GM18909 (cell line): ENCODE data around the gene ATP5ME.
"Not testable (repeated sequence)": the region's sequence is repeated elsewhere in the genome, so short reads cannot be mapped to it uniquely, and the experiment has no call there.

Experiments used
- ATAC-seq: cut with Tn5 transposase; IDR thresholded peaks from one replicate; pipeline ENCODE4 v1.9.1; 2021; ENCODE audit warnings: mild to moderate bottlenecking; ENCODE audit not compliant: unreplicated experiment, poor library complexity

The ATP5ME gene

DNA sequence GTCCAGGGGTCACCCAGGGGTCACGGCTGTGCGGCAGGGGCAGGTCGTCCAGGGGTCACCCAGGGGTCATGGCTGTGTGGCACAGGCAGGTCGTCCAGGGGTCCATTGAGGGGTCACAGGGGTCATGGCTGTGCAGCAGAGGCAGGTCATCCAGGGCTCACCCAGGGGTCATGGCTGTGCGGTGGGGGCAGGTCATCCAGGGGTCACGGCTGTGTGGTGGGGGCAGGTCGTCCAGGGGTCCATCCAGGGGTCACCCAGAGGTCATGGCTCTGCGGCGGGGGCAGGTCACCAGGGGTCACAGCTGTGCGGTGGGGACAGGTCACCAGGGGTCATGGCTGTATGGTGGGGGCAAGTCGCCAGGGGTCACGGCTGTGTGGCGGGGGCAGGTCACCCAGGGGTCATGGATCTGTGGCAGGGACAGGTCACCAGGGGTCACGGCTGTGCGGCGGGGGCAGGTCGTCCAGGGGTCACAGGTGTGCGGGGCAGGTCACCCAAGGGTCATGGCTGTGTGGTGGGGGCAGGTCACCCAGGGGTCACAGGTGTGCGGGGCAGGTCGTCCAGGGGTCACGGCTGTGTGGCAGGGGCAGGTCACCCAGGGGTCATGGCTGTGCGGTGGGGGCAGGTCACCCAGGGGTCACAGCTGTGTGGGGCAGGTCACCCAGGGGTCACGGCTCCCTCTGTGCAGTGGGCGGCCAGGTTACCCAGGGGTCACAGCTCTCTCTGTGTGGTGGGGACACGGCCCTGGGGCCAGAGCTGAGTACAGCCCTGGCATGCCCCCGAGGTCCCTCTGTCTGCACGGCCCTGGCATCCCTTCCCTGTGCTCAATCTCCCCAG lies 16.0 kb downstream of the ATP5ME start:
- no peak for ATAC-seq

DNA sequence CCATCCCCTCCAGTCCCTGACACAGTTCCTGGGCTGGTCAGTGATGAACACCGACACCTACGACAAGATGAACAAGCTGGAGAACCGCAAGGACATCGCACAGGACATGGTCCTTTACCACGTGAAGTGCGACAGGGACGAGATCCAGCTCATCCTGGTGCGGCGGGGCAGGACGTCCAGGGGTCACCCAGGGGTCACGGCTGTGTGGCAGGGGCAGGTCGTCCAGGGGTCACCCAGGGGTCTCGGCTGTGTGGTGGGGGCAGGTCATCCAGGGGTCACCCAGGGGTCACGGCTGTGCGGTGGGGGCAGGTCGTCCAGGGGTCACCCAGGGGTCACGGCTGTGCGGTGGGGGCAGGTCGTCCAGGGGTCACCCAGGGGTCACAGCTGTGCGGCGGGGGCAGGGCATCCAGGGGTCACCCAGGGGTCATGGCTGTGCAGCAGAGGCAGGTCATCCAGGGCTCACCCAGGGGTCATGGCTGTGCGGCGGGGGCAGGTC lies 16.7 kb downstream of the ATP5ME start:
- ATAC-seq, result no peak

DNA sequence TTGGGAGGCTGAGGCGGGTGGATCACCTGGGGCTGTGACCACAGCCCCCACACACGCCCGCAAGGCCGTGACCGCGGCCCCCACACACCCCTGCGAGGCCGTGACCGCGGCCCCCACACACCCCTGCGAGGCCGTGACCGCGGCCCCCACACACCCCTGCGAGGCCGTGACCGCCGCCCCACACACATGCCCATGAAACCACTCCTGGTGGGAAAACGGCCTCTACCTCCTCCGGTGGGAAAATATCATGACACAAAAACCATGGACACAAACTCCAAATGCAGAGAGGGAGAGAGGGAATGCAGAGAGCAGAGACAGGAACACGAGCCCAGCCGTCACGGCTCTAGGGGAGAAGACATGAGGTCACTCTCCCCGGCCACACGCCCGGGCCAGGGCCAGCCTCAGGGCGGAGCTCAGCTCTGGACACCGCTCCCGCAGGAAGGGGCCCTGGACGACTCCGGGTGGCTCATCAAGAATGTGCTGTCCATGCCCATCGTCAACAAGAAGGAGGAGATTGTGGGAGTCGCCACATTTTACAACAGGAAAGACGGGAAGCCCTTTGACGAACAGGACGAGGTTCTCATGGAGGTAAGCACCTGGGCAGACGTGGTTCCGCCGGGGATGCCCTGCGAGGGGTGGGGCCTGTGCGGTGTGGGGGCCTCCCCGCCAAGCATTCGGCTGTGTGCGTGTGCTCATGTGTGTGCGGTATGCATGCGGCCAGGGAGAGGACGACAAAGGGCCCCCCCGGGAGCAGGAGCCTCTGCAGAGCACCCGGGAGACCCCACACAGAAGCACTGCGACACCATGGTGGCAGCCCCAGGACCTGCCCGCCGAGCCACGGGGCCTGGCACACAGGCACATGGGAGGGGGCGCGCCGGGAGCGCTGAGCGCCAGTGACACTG lies 17.4 kb downstream of the ATP5ME start:
- ATAC-seq, result no peak

DNA sequence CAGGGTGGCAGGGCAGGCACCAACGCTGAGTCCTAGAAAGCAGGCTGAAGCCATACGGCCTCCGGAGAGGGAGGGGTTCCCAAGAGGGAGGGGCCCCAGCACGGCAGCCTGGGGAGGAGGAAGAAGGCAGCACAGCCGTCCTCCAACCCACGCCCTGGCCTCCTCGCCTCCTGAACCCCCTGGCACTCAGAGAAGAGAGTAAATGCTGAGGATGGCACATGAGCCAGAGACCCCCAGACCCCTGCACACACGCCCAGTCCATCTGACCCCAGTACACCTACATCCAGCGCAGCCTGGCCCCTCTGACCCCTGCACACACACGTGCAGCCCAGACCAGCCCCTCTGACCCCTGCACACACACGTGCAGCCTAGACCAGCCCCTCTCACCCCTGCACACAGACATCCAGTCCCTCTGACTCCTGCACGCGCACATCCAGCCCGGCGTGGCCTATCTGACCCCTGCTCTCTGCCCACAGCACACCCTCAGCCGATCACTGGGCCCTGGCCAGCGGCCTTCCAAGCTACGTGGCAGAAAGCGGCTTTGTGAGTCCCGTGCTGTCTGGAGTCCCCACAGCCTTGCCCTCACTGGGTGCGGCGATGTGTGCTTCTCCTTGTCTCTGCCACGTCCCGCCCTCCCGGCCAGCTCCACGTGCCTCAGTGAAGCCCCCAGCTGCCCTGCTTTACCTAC lies 18.5 kb downstream of the ATP5ME start:
- ATAC-seq, result no peak

DNA sequence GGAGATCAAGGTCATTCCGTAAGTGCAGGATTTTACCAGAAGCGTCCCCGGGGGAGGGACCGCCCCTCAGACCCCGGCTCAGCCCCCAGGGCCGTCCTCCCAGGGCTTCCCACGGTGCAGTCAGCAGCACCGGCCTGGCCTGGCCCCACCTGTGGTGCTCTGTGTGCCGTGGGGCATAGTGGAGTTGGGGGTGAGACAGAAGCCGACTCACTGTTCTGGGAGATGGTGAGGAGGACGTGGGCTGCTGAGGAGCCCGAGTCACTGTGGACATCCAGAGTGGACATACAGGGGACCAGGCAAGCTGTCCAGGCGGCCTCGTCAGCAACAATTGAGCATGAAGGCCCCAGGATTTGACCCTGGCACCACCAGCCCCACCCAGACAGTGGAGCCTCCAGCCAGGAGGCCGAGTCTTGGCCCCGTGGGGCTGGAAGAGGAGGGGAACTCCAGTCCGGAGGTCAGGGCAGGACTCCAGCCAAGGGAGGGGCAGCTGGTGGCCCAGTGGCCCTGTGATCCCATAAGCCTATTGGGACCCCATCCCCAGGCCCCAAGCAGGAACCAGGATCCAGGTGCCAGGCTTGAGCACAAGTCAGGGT lies 19.1 kb downstream of the ATP5ME start:
- ATAC-seq, result no peak

DNA sequence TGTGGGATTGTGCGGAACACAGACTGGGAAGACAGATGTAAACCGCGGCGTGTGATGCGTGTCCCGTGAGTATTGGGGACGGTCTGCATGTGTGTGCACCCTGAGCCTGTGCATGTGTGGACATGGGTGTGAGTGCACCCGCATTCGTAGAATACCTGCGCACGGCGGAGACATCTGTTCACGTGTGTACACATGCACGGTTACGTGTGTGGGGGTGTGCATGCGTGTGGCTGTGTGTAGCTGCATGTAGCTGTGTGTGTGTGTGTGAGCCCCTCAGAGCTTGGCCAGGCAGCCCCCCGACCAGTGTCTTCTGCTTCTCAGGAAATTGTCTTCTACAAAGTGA lies 19.6 kb downstream of the ATP5ME start:
- ATAC-seq, result no peak

DNA sequence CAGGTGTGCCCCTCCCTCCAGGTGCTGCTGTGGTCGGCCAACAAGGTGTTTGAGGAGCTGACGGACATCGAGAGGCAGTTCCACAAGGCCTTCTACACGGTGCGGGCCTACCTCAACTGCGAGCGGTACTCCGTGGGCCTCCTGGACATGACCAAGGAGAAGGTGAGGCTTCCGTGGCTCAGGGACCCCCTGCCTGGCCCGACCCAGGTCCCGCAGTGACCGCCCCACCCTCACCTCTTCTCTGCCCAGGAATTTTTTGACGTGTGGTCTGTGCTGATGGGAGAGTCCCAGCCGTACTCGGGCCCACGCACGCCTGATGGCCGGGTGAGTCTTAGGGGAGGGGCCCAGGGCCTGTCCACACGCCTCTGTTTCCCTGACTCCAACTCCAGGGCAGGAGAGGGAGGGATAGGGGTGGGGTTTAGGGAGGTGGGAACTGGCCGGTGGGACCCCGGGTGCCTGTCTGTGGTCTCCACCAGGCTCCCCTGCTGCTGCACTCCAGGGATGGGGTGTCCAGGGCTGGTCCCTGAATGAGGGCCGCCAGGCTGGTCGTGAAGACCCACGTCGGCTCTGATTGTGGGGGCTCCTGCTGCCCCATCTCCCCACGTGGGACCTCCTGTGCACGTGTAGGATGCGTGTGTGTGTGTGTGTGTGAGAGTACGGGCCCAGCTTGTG lies 20.1 kb downstream of the ATP5ME start:
- ATAC-seq, result no peak

DNA sequence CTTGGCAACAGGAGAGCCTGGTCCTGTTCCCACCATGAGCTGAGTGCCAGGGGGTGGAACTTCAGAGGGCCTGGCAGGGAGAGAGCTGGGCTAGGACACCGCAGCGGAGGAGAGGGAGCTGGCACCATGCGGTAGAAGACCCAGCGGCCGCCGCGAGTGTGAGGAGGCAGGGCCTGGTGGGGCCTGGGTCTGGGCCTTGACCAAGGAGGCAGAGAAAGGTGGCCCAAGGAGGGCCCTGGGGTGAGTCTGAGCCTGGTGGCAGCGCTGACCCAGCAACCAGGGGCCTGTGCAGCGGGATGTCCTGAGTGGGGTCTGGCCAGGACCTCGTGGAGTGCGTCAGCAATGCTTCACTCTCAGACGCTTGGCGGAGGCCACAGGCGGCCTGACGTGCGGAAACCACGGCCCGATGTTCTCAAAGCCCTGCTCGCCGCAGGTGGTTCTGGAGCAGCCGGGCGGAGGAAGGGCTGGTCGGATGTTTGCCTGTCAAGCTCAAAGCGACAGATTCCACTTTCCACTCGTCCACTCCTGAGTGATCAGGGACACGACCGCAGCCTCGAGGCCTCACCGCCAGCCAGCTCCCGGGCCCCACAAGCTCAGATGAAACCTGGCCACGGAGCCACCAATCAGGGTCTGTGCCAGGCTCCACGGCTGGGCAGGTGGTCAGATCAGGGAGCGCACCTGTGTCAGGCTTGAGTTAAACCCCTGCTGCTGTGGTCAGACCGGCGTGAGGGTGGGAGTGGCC lies 20.8 kb downstream of the ATP5ME start:
- no peak for ATAC-seq

DNA sequence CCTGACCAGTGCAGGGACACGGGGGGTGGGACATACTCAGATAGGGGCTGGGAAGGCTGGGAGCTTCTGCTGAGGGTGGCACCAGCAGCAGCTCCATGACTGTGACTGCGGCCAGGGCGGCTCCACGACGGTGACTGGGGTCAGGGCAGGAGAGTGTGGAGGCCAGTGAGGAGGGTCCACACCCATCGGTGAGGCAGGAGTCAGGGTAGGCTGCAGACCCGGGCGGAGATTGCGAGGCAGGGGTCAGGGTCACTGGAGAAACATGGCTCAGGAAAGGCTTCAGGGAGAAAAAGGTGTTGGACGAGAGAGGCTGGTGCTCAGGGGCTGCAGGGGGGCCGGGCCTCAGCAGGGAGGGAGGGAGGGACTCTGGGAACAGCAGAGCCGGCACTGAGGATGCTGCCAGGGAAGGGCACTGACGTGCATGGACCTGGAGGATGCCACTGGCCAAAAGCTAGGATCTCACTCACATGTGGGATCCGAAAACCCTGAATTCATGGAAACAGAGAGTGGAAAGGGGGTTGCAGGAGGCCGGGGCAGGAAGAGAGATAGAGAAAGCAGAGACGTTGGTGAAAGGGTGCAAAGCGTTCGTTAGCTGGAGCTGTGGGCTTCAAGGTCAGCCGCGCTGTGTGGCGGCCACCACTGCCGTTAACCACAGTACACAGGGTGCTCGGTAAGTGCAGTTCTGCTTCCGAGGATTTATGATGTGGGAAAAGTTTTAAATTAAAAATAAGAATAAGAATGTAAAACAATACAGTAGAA lies 22.0 kb downstream of the ATP5ME start:
- no peak for ATAC-seq

DNA sequence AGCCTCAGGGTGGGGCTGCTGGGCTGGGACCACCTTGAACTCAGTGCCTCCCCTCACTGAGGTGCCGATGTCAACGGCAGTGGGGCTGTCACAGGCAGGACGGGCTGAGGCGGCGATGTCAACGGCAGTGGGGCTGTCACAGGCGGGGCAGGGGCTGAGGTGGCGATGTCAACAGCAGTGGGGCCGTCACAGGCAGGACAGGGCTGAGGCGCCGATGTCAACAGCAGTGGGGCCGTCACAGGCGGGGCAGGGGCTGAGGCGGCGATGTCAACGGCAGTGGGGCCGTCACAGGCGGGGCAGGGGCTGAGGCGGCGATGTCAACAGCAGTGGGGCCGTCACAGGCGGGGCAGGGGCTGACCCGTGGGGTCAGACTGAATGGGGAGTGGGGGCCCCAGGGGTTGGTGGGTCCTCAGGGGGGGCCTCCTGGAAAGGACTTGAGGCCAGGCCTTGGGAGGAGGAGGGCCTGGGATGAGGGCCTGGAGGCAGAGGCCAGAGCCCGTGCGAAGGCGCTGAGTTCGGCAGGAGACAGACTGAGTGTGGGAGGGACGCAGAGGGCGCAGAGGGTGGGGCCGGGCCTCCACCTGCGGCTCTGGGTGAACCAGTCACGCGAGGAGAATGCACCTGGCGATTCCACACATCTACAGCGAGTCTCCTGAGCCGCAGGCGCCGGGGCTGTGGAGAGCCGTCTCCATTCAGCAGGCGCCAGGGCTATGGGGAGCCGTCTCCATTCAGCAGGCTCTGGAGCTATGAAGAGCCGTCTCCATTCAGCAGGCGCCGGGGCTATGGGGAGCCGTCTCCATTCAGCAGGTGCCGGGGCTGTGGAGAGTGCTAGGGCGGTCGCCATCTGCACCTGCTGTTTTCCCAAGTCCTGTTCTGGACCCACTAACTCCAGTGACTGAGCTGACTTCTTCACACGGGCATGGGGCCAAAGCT lies 22.9 kb downstream of the ATP5ME start:
- no peak for ATAC-seq

DNA sequence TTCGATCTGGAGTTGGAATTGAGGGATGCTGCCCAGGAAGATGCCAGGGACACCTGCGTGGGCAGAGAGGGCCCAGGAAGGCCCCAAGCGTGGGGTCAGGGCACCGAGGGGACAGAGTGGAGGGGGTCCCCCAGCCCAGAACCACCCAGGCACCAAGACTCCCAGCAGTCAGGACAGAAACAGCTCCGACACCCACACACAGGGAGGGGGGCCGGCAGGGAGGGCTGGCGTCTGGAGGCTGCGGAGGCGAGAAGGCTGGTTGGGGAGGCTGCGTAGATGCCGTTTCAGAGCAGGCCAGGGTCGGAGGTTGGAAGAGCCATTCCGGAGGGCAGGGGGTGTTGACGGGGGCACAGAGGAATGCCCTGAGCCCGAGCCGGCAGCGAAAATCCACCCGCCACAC lies 23.6 kb downstream of the ATP5ME start:
- ATAC-seq, result no peak

DNA sequence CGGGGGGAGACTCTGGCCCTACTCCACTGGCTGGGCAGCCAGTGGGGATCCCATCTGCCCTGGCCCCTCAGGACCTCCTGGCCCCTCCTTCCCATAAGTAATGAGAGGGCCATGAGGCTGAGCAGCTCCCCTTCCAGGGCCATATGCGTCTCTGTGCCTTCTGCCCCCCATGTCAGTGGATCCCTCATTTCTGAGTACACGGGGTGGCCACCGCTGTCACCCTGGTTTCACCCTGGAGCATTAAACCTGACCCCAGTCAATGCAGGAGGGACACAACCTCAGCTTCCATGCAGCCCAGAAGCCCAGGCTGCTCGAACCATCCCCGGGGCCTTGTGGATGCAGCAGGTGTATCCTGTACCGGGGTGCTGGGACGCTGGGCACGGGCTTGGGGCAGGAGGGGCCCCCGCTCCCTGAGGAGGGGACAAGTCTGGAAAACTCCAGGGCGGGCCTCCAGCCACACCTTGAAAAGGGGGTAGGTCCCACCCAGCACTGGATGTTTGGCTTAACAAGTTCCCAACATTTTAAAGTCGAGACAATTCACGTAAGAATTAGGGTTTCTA lies 24.2 kb downstream of the ATP5ME start:
- no peak for ATAC-seq

DNA sequence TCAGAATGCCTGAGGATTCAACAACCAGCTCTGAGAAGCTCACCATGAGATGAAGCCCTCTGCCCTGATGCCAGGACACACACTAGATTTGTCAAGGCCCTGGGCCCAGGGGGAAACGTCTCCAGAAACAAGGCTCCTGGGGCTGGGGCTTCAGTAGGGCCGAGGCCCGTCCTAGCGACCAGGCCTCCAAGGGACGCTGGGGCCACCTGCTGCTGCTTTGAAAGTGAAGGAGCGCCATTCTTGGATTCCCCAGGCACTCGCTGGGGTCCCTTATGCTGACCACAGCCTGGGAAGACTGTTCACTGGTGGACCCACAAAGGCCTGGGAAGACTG lies 24.8 kb downstream of the ATP5ME start:
- no peak for ATAC-seq

DNA sequence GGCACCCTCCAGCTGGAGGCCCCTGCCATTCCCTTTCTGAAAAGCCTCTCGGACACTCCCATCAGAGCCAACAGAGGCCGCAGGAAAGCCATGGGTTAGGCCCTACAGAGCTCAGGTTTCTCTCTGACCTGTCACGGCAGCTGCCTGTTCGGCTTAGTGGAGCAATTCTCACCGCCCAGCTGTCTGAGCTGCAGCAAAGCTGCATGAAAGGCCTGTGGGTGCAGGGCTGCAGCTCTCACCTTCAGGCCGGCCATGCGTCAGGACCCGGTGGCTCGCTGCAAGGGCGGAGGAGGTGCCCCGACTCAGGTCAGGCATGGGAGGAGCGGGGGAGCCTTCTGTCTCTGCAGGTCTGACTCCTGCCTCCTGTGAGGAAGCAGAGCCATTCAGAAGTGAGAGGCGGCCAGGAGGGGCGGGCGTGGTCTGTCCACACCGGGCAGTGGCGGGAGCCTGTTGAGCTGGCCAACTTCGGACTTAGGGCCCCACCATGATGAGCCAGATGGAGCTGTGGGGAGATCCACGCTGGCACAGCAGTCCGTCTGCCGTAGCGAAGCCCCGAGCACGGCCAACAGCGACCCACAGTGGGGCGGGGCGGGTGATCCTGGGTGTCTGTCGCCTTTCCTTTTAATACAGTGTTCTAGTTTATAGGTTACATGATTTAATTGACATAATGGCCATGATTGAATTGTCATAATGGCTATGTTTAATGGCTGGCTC lies 25.3 kb downstream of the ATP5ME start:
- ATAC-seq, result no peak

DNA sequence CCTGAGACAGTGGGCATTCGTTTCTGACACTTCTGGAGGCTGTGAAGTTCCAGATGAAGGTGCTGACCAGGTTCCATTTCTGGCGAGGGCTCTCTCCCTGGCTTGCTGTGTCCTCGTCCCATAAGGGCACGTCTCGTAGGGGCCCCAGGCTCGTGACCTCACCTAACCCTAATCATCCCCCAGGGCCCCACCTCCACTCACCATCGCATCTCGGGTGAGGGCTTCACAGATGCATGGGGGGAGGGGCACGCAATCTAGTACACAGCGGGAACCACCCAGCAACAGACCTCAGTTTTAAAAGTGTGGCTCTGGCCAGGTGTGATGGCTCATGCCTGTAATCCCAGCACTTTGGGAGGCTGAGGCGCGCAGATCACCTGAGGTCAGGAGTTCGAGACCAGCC lies 26.6 kb downstream of the ATP5ME start:
- no peak for ATAC-seq

DNA sequence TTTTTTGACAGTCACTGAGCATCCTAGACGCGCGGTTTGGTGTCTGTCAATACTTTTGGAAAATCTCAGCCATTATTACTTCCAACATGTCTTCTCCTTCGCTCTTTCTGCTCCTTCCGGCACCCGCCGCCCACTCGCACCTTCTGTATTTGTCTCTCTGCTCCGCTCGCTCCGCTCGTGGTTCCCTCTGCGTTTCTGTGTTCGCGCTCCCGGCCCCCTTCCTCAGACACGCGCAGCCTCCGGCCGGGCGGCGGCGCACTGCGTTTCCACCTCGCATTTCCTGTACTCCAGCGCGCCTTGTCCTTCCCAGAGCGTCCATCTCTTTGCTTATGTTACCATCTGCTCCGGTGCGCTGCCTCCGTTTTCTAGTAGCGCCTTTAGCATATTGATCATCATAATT lies 27.6 kb downstream of the ATP5ME start:
- no peak for ATAC-seq

DNA sequence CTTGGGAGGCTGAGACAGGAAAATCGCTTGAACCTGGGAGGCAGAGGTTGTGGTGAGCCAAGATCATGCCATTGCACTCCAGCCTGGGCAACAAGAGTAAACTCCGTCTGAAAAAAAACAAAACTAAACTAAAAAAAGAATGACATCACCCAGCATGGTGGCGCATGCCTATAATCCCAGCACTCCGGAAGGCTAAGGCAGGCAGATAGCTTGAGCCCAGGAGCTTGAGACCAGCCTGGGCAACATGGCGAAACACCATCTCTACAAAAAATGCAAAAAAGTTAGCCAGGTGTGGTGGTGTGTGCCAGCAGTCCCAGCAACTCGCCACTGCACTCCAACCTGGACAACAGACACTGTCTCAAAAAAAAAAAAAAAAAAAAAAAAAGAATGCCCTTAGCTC lies 31.7 kb downstream of the ATP5ME start:
- ATAC-seq, result not testable (repeated sequence)
